Neuron (in vitro differentiated cells): ENCODE measurements around the gene WNT7B.

Experiments used
- H2AFZ ChIP-seq: one replicate; pipeline ENCODE4 v1.6.1; 2013; ENCODE audit warnings: low read depth, mild to moderate bottlenecking, inconsistent platforms, low read length, moderate library complexity
- H3K27me3 ChIP-seq: one replicate; pipeline ENCODE4 v1.6.1; 2013; ENCODE audit warnings: low read length; ENCODE audit not compliant: insufficient read depth
- H3K36me3 ChIP-seq: one replicate; pipeline ENCODE4 v1.6.1; 2013; ENCODE audit warnings: low read length; ENCODE audit not compliant: insufficient read depth
- H3K4me1 ChIP-seq: one replicate; pipeline ENCODE4 v1.6.1; 2013; ENCODE audit warnings: low read length; ENCODE audit not compliant: insufficient read depth
- H3K4me3 ChIP-seq: 2 replicates; pipeline ENCODE4 v1.5.1; 2013; ENCODE audit warnings: mild to moderate bottlenecking, low read length, moderate library complexity
- H3K9me3 ChIP-seq: one replicate; pipeline ENCODE4 v1.6.1; 2013; ENCODE audit warnings: low read length

The WNT7B gene

DNA sequence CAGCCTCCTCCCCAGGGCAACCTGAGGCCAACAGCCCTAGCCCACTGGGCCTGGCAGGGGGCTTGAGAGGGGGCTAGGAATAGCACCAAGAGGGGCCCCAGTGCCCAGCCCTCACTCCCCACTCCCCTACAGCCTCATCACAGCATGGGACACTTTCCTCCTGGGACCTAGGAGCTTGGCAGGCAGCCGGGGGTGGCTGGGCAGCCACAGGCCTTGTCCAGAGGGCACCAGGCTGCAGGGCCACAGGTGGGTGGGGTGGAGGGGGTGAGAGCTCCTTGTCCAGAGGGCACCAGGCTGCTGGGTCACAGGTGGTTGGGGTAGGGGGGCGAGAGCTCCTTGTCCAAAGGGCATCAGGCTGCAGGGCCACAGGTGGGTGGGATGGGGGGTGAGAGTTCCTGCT is 61.8 kb downstream of the WNT7B start:
- Histone ChIP-seq H2AFZ (no peak overlapping the region), H3K9me3 (peaks cover 5% of the 10 kb centered on the region), H3K36me3 (no peaks in the 10 kb centered on the region), H3K27me3 (no peaks in the 10 kb centered on the region), H3K4me1 (peaks cover 3% of the 10 kb centered on the region), H3K4me3 (no peak overlapping the region)

GRCh38 chr22:45914309-45914708 is 62.7 kb downstream of the WNT7B start:
- Histone ChIP-seq H3K36me3 (no peaks in the 10 kb centered on the region), H3K4me1 (peaks cover 8% of the 10 kb centered on the region), H3K9me3 (peaks cover 5% of the 10 kb centered on the region)

GRCh38 chr22:45912910-45913309 is 64.1 kb downstream of the WNT7B start:
- Histone ChIP-seq H2AFZ (no peak overlapping the region), H3K4me1 (peaks cover 5% of the 10 kb centered on the region), H3K9me3 (peaks cover 5% of the 10 kb centered on the region), H3K27me3 (no peaks in the 10 kb centered on the region), H3K36me3 (no peaks in the 10 kb centered on the region), H3K4me3 (no peak overlapping the region)

More at GRCh38 chr22:45914309-45914708, 62.7 kb downstream of the WNT7B start:
- H3K27me3 ChIP-seq: no peaks in the 10 kb centered on the region
- no peak overlapping the region for H3K4me3 ChIP-seq
- H2AFZ ChIP-seq: no peak overlapping the region

DNA sequence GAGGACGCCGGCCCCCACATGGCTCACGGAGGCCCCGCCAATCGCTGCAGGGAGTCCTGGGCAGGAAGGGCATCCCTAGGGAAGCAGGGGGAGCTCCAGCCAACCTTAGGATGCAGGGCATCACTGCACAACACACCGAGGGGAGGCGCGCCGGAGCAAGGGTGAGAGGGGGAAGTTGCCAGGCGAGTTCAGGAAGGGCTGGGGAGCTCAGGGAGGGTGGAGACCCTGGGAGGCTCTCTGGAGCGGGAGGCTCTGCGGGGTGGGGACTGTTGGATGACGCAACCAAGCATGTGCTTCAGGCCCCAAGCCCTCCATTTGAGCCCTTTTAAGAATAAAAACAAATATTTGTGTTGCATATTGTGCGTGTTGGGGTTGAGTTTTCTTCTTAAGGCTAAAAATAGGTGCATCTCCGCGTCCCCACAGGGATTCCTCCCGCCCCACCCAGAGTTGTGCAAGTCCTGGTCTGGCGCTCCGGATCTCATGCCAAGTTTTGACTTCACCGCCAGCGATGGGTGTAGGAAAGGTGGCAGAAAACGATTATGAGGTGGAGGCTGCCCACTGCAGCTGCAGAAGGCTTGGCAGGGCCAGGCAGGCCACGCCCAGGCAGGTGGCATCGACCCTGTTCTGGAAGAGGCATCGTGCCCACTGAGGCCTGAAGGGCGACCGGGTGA is 65.2 kb downstream of the WNT7B start:
- Histone ChIP-seq H3K36me3 (no peaks in the 10 kb centered on the region), H2AFZ (no peak overlapping the region), H3K27me3 (no peaks in the 10 kb centered on the region), H3K4me1 (peaks cover 5% of the 10 kb centered on the region), H3K9me3 (peaks cover 5% of the 10 kb centered on the region), H3K4me3 (no peak overlapping the region)

- Histone ChIP-seq H2AFZ (no peak overlapping the region), H3K4me3 (no peak overlapping the region), H3K27me3 (no peaks in the 10 kb centered on the region), H3K4me1 (peaks cover 12% of the 10 kb centered on the region), H3K36me3 (no peaks in the 10 kb centered on the region), H3K9me3 (peaks cover 5% of the 10 kb centered on the region)
Measured at GRCh38 chr22:45910928-45911467, 66.0 kb downstream of the WNT7B start.

GRCh38 chr22:45908961-45909360 is 68.0 kb downstream of the WNT7B start:
- H3K36me3 ChIP-seq: no peaks in the 10 kb centered on the region
- H2AFZ ChIP-seq: no peak overlapping the region
- H3K4me3 ChIP-seq: no peak overlapping the region
- peaks cover 4% of the 10 kb centered on the region for H3K9me3 ChIP-seq
- H3K4me1 ChIP-seq: peaks cover 27% of the 10 kb centered on the region
- H3K27me3 ChIP-seq: no peaks in the 10 kb centered on the region

DNA sequence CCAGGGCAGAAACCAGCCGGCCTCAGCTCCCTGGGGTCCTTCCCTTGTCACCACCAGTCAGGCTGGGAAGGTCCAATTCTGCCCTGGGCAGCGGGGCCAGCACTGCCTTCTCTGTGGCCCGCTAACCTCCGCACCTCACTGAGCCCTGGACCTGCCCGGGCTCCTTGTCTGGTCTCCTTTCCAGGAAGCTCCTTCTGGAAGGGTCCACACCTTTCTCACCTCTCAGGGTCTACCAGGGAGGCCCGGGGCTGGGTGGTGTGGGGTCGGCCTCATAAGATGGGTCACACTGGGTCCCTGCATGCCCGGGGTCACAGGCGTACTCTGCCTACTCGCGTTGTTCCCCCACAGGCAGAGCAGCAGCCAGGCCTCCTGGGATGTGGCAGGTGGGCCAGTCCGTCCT is 69.0 kb downstream of the WNT7B start:
- Histone ChIP-seq H3K9me3 (no peaks in the 10 kb centered on the region), H3K4me1 (peaks cover 37% of the 10 kb centered on the region), H3K4me3 (no peak overlapping the region), H3K27me3 (no peaks in the 10 kb centered on the region), H3K36me3 (no peaks in the 10 kb centered on the region), H2AFZ (no peak overlapping the region)

GRCh38 chr22:45907378-45907777 is 69.6 kb downstream of the WNT7B start:
- H3K4me1 ChIP-seq: peaks cover 41% of the 10 kb centered on the region
- H3K4me3 ChIP-seq: no peak overlapping the region
- H3K36me3 ChIP-seq: no peaks in the 10 kb centered on the region
- H2AFZ ChIP-seq: no peak overlapping the region
- no peaks in the 10 kb centered on the region for H3K27me3 ChIP-seq
- no peaks in the 10 kb centered on the region for H3K9me3 ChIP-seq

DNA sequence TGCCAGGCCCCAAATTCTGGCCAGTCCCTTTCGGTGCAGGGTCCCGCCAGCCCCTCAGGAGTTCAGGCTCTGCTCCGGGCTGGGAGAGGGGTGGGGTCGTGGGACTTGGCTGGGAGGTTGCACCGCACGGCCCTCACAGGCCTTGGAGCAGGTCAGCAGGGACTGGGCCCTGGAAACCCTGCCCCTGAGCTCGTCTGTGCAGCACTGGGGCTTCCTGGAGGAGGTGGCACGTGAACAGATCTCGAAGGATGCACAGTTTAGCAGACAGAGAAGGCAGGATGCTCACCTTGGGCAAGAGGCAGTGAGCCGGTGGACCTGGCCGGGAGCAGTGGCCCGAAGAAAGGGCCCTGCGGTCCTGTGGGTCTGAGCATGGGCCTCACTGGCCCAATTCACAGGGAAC is 70.0 kb downstream of the WNT7B start:
- H3K27me3 ChIP-seq: no peaks in the 10 kb centered on the region
- H3K9me3 ChIP-seq: no peaks in the 10 kb centered on the region
- no peak overlapping the region for H2AFZ ChIP-seq
- no peak overlapping the region for H3K4me3 ChIP-seq
- peaks cover 41% of the 10 kb centered on the region for H3K4me1 ChIP-seq
- H3K36me3 ChIP-seq: no peaks in the 10 kb centered on the region

DNA sequence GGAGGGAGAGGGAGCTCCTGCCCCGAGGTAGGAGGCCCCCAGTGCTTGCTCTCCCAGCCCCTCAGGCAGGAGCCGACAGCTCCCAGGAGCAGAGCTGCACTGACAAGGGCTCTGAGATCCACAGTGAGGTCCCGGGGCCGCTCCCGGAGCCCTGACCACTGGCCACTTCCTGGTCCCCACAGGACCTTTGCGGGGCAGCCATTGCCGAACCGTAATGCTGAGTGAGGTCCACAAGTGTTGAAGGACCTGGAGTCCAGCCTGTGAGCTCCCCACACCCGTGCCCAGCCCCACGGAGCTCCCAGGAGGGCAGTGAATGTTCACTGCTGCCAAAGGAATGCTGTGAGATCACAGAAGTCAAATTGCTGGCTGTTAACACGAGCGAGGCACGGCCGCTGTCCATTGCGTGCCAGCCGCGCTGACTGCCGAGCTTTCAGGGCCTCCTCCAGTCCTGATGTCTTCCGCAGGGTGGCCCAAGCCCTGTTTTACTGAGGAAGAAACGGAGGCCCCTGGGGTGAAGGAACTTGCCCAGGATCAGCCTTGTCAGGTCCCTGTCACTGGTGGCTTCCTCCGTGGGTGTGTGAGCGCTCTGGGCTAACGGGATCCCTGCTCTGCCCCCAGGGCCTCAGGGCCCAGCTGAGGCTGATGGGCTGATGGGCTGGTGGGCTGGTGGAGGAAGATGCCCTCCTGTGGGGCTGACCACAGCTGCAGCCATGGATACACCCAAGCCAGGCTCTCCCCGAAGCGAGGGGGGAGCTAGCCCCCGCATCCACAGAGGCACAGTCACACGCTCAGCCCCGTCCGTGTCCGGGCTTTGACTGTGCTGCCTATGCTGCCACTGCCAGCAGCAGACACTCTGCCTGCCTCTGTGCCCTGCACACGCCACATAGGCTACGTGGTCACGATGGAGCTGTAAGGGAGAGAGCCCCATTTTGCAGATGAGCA is 70.8 kb downstream of the WNT7B start:
- H3K4me1 ChIP-seq: peaks cover 41% of the 10 kb centered on the region
- H2AFZ ChIP-seq: no peak overlapping the region
- H3K4me3 ChIP-seq: no peak overlapping the region
- H3K36me3 ChIP-seq: no peaks in the 10 kb centered on the region
- no peaks in the 10 kb centered on the region for H3K27me3 ChIP-seq
- no peaks in the 10 kb centered on the region for H3K9me3 ChIP-seq

- H2AFZ ChIP-seq: no peak overlapping the region
- H3K4me1 ChIP-seq: peaks cover 41% of the 10 kb centered on the region
- H3K4me3 ChIP-seq: no peak overlapping the region
- no peaks in the 10 kb centered on the region for H3K27me3 ChIP-seq
- H3K9me3 ChIP-seq: no peaks in the 10 kb centered on the region
- H3K36me3 ChIP-seq: no peaks in the 10 kb centered on the region
Measured at GRCh38 chr22:45905326-45905923, 71.5 kb downstream of the WNT7B start.

- Histone ChIP-seq H3K9me3 (no peaks in the 10 kb centered on the region), H3K4me3 (no peak overlapping the region), H3K27me3 (no peaks in the 10 kb centered on the region), H3K4me1 (peaks cover 36% of the 10 kb centered on the region), H2AFZ (no peak overlapping the region), H3K36me3 (no peaks in the 10 kb centered on the region)
Measured at GRCh38 chr22:45904236-45904635, 72.7 kb downstream of the WNT7B start.
